HG03520 (cell line): ENCODE results near the gene CHST9.
"Not testable (repeated sequence)": the region's sequence is repeated elsewhere in the genome, so short reads cannot be mapped to it uniquely, and the experiment has no call there.

Source experiments
- ATAC-seq: cut with Tn5 transposase; IDR thresholded peaks from one replicate; pipeline ENCODE4 v1.9.1; 2021; ENCODE audit warnings: mild to moderate bottlenecking, moderate library complexity; ENCODE audit not compliant: unreplicated experiment

The CHST9 gene

GRCh38 chr18:27185025-27185763 lies at the start of gene CHST9:
Gene CHST9, minus strand, starts transcription at chr18:27185308. Its CDS starts 42,499 bp downstream, at chr18:27142809.
- ATAC-seq: no peak

GRCh38 chr18:27232355-27232754 lies 47.2 kb upstream of the CHST9 start:
- not testable (repeated sequence) for ATAC-seq

- not testable (repeated sequence) for ATAC-seq
Measured at GRCh38 chr18:27231671-27232070, 46.6 kb upstream of the CHST9 start.

GRCh38 chr18:27231221-27231620 lies 46.1 kb upstream of the CHST9 start:
- ATAC-seq: not testable (repeated sequence)

- no peak for ATAC-seq
Measured at GRCh38 chr18:27227721-27228120, 42.6 kb upstream of the CHST9 start.

GRCh38 chr18:27226556-27227075 lies 41.5 kb upstream of the CHST9 start:
- ATAC-seq: no peak

- ATAC-seq: no peak
Measured at GRCh38 chr18:27225947-27226481, 40.9 kb upstream of the CHST9 start.

GRCh38 chr18:27223526-27224291 lies 38.6 kb upstream of the CHST9 start:
- no peak for ATAC-seq

GRCh38 chr18:27214831-27215230 lies 29.7 kb upstream of the CHST9 start:
- ATAC-seq: no peak

- no peak for ATAC-seq
Measured at GRCh38 chr18:27213123-27213717, 28.1 kb upstream of the CHST9 start.

GRCh38 chr18:27211569-27211968 lies 26.5 kb upstream of the CHST9 start:
- no peak for ATAC-seq

GRCh38 chr18:27206411-27206810 lies 21.3 kb upstream of the CHST9 start:
- ATAC-seq: no peak

- no peak for ATAC-seq
Measured at GRCh38 chr18:27202741-27203140, 17.6 kb upstream of the CHST9 start.

- ATAC-seq: no peak
Measured at GRCh38 chr18:27198036-27198435, 12.9 kb upstream of the CHST9 start.

GRCh38 chr18:27188309-27188708 lies 3.2 kb upstream of the CHST9 start:
- ATAC-seq: no peak

- no peak for ATAC-seq
Measured at GRCh38 chr18:27185897-27186296, 789 bp upstream of the CHST9 start.

- ATAC-seq: no peak
Measured at GRCh38 chr18:27184115-27185024, 738 bp downstream of the CHST9 start.

- no peak for ATAC-seq
Measured at GRCh38 chr18:27181726-27182125, 3.4 kb downstream of the CHST9 start.

GRCh38 chr18:27178424-27178823 lies 6.7 kb downstream of the CHST9 start:
- ATAC-seq: no peak

GRCh38 chr18:27175914-27176313 lies 9.2 kb downstream of the CHST9 start:
- no peak for ATAC-seq
